ENCODE results near the gene AHRR.

DNA sequence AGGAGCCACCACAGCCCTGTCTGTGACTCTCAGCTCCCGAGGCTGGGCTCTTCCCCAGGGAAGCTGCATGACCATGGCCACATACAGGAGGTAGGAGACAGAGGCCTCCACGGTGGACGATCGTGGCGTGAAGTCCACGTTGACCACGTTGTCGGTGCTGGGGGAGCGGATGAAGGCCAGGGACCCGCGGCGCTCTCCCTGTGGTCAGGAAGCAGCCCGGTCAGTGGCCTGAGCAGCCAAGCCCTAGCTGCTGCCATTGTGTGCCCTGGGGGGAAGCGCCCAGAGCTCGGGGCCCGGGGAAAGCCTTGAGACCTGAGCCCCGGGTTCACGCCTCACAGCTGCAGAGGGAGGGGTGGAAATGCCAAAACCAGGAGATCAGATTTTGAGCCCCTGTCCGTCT, 155.7 kb downstream of the AHRR start:
- TF ChIP-seq EZH2 (IDR thresholded peaks at IDR 0.05; ENCODE audit: low read length, missing control alignments) = no peak
- TF ChIP-seq, protein P1, sequence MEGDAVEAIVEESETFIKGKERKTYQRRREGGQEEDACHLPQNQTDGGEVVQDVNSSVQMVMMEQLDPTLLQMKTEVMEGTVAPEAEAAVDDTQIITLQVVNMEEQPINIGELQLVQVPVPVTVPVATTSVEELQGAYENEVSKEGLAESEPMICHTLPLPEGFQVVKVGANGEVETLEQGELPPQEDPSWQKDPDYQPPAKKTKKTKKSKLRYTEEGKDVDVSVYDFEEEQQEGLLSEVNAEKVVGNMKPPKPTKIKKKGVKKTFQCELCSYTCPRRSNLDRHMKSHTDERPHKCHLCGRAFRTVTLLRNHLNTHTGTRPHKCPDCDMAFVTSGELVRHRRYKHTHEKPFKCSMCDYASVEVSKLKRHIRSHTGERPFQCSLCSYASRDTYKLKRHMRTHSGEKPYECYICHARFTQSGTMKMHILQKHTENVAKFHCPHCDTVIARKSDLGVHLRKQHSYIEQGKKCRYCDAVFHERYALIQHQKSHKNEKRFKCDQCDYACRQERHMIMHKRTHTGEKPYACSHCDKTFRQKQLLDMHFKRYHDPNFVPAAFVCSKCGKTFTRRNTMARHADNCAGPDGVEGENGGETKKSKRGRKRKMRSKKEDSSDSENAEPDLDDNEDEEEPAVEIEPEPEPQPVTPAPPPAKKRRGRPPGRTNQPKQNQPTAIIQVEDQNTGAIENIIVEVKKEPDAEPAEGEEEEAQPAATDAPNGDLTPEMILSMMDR (conservative IDR thresholded peaks at IDR 0.05 in 1 of 2, IDR thresholded peaks at IDR 0.05 in 1 of 2; ENCODE audit: low read depth in 1 of 2, low read length in 2 of 2) = no peak

Measured in fibroblast of lung (primary cell).